ENCODE data around the gene NT5DC2. TPM values are rescaled to one million over a fixed set of nuclear protein-coding genes. Genes with fewer than 3 reads are reported as not detected.
"Not testable (repeated sequence)": the region's sequence is repeated elsewhere in the genome, so short reads cannot be mapped to it uniquely, and the experiment has no call there.

Gene NT5DC2
- polyA plus RNA-seq, 4 donors, result 97.3 to 156 (median 147) TPM

DNA sequence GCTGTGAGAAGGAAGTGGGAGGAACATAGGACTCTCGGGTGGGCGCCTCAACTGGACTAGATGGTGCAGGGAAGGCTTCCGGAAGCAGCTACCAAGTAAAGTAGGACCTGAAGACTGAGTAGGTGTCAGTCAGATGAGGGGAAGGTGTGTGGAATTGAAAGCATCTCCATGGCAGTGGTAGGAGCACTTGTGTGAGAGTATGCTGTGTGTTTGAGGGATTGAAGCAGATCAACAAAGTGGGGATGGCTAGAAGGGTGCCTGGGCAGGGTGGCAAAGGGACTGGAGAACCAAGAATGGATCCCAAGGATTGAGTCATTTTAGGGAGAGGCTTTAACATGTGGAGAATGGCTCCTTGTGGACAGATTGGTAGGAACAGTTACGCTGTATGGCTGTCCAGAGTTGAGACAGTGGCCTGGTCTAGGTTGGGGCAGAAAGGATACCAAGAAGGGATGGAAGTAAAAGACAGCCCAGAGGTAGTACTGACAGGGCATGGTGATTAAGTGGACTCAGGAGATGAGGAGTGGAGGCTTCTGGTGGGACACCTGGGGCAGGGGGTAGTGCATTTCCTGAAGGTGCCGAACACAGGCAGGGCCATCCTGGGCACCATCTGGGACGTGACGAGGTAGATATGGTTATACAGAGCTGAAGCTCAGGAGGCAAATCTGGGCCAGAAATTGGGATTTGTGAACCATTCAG is 4.2 kb upstream of the NT5DC2 start:
- DNase-seq (ENCODE audit: low read depth in 4 of 4, low spot score in 3 of 4), result no peak

DNA sequence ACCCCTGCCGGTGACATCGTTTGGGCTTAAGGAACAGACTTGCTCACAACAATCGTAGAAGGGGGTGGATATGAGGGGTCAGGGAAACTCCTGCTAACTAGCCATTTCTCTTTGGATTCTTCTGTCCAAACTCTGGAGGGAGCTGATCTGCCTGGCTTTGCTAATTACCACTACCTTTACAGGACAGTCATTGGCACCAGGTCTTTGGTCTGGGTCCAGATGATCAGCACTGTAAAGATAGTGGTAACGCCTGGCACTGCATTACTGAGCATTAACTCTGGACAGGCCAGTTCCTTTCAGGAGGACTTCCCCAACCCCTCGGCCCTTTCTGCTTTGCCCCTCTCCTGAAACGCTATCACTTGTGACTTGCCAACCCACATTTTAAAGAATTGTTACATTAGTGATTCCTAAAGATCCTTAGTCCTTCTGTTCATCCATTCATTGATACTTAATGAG is 3.5 kb upstream of the NT5DC2 start:
- DNase-seq (ENCODE audit: low read depth in 4 of 4, low spot score in 3 of 4), result no peak

DNA sequence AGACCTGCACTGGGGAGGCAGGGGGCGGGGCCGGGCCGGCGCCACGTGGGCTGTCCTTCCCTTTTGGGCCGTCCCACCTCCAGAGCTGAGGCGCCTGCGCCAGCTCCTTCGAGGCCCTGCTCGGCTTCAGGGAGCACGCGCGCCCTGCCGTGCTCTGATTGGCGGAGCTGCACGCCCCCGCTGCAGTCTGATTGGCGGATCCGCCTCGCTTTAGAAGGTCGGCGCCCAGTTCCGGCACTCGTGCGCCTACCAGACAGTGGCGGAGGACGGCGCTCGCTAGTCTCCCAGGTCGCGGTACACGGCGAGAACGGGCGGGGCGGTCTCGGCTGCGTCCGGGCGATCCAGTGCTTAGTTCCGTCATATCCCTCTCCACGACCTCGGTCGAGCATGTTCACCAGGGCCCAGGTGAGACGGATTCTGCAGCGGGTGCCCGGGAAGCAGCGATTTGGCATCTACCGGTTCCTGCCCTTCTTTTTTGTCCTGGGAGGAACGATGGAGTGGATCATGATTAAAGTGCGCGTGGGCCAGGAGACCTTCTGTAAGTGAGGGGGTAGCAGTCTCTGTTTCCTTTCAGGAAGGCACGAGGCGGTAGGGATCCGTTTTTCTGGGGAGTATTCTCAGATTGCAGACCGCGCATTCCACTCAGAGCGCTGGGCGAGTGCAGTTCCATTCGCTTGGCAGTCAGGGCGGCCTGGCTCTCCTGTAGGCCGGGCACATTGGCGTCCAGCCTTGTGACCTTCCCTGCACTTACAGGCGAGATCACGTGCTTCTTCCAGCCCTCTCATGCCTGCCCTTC is 2.9 kb upstream of the NT5DC2 start, which contains the start of gene UQCC5:
Gene UQCC5 (plus strand): TSS at position 237 of the 796 bp plus-strand sequence. CDS start 151 bp downstream, at position 388.
- DNase-seq (ENCODE audit: low read depth in 4 of 4, low spot score in 3 of 4), result peak; percentile 92 to 94 (median 94)

DNA sequence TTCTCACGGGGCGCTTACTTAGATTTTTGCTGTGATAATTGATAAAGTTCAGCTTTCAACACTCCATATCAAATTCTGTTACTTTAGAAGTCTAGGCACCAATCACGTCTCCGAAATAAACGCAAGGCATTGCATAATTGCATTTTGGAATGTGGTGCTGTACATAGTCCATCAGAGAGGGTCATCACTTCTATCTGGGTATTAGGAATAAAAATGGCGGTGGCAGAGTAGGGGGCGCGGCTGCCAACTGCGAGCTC is 2.4 kb upstream of the NT5DC2 start:
- no peak for DNase-seq (ENCODE audit: low read depth in 4 of 4, low spot score in 3 of 4)

DNA sequence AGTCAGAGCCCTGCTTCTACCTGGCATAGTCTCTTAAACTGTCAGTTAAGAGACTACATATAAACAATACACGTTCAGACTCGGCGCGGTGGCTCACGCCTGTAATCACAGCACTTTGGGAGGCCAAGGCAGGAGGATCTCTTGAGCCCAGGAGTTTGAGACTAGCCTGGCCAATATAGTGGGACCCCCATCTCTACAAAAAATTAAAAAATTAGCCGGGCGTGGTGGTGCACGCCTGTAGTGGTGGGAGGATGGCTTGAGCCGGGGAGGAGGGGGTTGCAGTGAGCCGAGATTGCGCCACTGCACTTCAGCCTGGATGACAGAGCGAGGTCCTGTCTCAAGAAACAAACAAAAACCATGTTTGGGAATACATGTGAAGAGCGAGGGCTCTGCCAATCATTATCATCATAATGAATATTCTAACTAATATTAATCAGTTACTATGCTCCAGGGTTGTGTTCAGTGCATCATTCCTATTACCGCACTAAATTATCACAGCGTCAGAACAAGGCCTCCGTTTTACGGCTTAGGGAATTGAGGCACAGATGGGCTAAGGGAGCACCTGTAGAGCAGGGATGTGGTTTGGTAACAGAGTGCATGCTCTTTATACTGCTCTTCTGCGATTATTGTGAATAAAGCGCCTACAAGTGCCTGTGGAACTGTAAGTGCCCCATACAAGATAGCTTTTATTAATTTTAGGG is 1.9 kb upstream of the NT5DC2 start:
- DNase-seq (ENCODE audit: low read depth in 4 of 4, low spot score in 3 of 4), result no peak

DNA sequence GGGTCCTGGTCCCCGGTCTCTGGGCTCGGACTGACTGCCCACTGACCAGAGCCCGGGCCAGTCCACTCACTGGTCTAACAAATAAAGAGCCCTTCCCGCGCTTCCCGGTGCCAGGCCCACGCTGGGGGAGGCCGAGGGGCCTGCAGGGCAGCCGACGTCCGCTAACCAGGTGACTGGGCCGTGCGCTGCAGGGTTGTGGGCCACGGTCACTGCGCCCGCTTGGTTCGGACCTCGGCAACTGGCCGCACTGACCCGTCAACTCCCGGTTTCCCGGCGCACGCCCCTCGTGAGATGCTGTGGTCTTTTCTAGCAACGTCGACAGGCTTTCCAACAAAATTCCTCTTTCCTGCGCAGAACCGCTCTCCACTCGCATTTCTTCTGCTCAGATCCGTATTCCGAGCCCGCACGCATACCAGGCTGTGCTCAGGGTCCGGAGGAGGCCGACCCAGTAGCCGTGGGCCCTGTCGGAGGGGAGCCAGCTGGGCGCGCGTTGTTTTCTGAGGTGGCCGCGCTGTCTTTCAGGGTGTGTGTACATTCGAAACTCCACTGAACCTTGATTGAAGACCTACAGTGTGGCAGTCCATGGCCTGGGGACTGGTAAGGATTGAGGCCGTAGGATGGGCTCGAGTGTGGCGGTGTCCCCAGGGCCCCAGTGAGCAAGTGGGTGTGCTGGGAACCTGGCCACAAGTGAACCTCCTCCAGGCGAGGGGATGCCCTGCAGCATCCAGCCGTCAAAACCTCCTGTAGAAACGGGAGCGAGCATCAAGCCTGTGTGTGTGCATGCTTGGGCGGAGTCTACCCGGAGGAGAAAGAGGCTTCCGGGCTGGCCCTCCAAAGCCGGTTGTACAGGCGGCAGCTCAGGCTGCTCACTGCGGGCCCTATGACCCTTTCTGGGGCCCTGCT is 875 bp upstream of the NT5DC2 start:
- DNase-seq (ENCODE audit: low read depth in 4 of 4, low spot score in 3 of 4), result no peak

DNA sequence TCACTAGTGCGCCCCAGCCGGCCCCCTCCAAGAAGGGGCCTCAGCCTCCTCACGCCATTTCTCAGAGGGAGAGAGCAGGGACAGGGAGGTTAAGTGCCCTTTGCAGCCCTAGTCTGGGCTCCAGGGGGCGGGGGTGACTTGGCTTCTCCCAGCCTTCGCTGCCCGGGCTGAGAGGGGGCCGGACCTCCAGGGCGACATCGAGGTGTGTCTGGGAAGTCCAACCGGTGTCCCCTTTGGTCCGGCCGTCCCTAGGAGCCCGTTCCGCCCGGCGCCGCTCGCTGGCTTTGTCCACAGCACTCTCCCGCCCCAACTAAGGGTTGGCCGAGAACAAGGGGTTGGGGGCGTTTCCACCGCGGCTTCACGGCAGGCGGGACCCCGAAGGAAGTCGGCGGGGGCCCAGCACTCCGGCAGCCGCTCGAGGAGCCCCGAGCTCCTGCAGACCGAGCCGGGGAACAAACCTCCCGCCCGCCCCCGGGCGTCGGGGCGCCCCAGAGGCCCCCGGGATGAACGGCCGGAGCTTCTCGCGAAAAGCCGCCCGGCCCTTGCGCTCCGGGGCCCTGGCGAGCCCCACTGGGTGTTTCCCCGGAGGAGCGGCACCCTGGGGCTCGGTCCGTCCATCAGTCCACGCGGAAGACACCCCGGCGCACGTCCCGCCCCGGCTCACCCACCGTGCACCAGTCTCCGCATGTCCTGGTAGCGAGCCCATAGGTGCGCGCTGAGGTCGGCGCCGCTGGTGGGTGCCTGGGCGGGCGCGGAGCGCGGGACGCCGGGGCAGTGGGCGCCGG is 627 bp downstream of the NT5DC2 start:
- DNase-seq (ENCODE audit: low read depth in 4 of 4, low spot score in 3 of 4), result no peak

DNA sequence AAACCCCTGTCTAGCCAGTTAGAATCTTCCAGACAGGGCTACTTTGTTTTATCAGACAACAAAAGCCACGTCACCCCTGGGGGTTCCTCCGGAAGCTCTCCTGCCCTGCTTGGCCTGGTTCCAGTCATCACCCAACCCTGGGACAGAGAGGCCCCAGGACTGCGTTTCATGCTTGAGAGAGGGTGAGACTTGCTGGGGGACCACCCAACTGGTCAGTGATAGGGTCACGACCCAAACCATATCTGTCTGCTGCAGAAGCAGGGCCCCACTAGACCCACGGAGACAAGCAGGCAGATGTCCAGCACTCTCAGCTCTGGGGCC is 1.2 kb downstream of the NT5DC2 start:
- no peak for DNase-seq (ENCODE audit: low read depth in 4 of 4, low spot score in 3 of 4)

DNA sequence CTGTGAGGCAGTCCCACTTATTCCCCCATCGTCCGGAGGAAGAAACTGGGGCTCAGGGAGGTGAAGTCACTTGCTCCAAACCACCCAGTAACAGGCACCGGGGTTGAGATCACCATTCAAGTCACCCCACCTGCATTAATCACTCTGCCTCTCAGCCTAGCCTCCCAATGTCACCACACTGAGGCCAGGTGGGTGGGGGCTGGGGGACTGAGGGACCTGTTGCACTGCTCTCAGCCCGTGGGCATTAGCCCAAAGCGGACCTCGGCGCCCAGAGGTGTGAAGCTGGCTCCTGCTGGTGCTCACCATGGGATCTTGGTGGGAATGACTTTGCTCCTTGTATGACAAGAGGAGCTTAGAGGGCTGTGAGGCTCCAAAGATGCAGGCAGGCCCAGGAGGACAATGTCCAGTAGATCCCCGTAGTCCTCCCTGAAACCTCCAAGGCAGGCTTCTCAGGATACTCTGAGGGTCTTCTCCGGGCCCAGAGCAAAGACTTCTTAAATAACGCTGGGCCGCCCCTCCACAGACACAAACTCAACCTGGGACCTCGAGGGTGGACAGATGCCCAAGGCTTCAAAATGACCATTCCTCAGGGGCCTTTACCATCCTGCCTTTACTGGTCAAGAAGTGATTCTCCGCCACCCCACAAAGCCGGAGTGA is 1.7 kb downstream of the NT5DC2 start:
- DNase-seq (ENCODE audit: low read depth in 4 of 4, low spot score in 3 of 4), result no peak

DNA sequence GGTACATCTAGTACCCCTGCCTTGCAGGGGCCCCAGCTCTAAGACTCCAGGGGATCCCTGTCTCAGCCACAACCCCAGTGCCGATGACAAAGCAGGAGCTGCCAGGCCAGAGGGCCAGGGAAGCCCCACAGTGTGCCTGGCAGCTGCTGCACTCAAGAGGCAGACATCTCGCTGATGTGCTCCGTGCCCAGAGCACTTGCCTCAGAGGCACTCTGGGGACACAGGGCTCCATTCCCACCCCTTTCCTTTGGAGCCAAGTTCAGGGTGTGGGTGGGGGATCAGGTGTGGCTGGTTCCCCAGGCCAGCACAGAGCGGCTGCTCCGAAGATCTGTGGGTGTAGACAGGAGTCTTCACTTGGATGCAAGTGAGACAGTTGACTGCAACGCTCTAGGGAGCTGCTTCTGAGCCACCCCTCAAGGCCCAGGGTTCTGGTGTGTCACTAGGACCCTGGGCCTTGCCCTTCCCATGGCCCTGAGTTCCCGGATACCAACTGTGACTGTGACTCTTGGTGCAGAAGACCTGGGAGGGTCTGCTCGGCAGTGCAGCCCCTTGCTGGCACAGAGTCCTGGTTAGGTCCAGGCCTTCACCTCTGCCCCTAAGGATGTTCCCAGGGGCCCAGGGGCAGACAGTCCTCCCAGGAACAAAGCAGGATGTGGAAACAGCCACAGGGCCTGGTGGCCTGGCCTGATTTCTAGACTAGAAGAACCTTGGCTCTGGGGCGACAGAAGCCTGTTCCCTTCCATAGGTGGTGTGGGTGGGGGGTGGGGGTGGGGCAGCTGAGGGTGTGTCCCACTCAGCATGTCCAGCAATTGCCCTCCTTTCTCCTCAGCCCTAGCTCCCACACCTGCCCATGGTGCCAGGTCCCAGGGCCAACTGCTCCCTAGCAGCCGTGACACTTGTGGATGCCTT is 2.5 kb downstream of the NT5DC2 start:
- DNase-seq (ENCODE audit: low read depth in 4 of 4, low spot score in 3 of 4), result no peak

DNA sequence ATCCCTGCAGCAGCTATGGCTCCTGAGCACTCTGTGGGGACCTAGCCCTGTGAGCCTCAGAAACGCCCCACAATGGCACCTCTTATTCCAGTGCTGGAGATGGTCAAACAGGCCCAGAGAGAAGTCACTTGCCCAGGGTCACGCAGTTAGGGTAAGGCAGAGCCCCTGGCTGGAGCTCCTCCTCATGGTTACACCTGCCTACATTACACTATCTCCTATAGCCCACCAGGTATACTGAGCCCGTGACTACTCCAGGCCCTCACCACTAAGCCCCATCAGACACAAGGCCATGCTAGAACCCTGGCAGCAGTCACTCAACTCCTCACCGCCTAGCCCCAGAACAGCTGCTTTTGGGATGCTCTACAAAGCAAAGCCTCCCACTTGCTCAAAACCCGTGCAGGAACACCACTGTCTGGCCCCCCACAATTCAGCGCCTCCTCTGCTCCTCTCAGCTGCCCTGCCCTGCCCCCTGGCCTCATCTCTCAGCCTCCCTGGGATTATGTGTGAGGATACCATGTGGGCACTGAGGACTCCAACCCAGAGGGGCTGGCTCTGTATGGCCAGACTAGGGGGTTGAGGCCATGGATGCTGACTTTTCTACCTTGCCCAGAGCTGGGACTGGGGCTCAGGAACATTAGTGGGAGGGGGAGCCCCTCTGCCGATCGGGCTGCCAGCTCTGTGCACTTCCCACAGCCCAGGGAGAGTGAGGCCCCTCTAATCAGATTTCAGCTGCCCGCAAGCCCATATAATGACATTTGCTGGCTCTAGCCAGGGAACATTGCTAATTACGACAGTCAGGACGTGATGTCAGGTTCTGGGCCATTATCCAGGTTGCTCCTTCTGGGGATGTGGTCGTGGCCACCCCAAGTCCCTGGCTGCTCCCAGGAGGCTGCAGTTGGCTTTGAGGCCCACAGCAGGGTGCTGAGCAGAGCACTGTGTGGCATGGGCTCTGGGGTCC is 4.0 kb downstream of the NT5DC2 start:
- no peak for DNase-seq (ENCODE audit: low read depth in 4 of 4, low spot score in 3 of 4)

DNA sequence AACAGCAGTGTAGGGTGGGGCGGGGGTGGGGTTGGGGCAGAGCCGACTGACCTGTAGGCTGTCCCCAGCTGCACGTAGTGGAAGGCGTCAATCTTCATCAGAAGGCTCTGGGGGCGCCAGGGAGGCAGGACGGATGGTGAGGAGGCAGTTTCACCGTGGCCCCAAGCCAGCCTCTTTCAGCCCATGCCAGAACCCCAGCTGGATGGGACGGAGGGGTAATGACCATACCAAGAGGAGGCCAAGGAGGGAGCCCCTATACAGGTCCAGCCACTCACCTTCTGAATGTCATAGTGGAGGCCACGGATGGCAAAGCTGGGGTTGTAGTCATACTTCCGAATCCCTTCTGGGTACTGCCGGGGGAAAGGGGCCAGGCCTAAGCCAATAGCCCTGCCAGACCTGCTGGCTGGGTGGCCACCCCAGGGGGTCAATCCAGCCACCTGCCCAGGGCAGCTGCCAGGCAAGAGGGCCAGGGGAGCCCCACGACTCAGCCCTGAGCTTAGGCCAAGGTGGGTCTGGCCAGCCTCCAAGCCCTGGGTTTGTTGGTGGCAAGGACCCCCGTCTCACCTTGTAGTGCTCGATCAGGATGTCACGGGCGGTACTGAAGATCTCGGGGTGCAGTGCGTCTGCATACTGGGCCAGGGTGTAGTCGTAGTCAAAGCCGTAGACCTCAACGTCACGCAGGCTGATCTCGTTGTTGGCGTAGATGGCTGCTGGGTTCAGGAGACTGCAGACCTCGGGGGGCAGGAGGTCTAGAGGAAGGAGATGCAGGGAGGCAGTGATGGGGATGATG is 4.9 kb downstream of the NT5DC2 start:
- no peak for DNase-seq (ENCODE audit: low read depth in 4 of 4, low spot score in 3 of 4)

DNA sequence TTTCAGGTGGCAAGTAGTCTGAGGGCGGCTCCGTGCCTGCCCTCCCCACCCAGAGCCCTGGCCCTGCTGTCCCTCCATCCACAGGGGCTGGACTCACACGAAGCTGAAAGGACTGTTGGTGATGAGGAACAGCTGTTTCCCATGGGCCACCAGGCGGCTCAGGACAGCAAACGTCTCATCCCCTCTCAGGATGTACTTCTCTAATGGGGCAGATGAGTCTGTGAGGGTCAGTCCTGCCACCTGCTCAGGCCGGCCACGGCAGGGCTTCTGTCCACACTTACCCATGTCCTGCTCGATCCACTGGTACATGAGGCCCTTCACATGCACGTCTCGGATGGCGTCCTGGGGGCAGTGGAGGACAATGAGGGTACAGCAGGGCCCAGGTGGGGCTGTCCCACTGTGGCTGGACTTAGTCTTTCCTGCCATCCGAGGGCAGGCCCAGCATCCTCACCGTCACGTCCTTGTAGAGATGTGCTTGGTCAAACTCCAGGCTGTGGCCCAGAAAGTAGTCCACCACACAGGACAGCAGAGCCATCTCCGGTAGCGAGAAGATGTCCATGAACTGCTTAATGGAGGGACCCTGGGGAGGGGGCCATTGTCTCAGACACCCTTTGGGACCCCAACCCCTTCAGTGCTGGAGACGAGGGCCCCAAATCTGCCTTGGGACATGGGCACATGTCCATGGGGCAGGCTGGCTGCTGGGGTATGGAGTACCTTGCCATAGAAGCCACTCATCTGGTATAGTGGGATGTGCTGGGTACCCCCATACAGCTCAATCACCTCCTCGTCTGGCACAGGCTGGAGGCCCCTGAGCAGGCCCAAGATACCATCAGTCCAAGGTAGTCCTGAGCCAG is 5.7 kb downstream of the NT5DC2 start:
- DNase-seq (ENCODE audit: low read depth in 4 of 4, low spot score in 3 of 4), result no peak

DNA sequence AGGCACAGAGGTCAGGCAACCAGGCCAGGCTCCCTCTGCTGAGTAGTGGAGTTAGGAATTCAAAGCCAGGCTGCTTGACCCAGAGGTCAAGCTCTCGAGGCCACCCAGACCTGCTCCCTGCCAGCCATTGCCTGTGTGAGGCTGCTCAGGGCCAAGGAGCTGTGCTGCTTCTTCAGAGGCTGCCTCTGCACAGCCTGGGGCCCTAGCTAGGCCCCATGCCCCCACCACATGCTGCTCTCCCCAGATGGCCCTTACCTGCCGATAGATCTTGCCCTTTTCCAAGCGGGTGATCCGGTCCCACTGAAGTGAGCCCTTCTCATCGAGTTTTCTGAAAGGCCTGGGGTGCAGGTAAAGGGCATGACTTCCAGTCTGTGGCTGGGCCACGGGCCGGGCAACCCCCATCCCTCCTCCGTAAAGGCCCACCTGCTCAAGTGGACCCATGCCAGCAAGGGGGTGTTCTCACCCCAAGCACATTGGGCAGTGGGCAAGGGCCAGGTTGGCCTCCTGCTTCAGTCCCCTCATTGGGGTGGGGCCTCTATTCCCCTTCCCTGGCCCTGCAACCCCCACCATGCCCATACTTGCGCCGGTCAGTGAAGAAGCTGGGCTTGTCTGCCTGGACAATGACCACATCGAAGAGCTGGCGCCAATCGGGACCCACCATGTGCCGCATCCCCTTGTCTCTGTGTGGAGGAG is 6.5 kb downstream of the NT5DC2 start:
- no peak for DNase-seq (ENCODE audit: low read depth in 4 of 4, low spot score in 3 of 4)

DNA sequence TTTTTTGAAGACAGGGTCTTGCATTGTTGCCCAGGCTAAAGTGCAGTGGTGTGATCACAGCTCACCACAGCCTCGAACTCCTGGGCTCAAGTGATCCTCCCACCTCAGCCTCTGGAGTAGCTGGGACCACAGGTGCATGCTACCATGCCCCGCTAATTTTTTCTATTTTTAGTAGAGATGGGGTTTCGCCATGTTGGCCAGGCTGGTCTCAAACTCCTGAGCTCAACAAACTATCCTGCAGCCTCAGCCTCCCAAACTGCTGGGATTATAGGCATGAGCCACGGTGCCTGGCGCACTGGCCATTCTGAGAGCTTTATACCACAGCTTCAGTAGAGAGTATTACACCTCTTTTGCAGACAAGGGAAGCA is 7.0 kb downstream of the NT5DC2 start:
- DNase-seq (ENCODE audit: low read depth in 4 of 4, low spot score in 3 of 4), result not testable (repeated sequence)

Measured in left renal pelvis (tissue), 4 donors.